Stimulated activated CD8-positive, alpha-beta memory T cell treated with anti-CD3 and anti-CD28 coated beads, Interleukin-4, amount 100 ng/mL, for 48 hours (primary cell): ENCODE data around the gene SNAP47.

Source experiments
- DNase-seq: peaks from one replicate; pipeline ENCODE4 v3.0.0-alpha.2; 2020

The SNAP47 gene

GRCh38 chr1:227732586-227733308 lies 2.5 kb upstream of the SNAP47 start:
- no peak for DNase-seq

GRCh38 chr1:227733309-227733705 lies 1.9 kb upstream of the SNAP47 start:
- no peak for DNase-seq

GRCh38 chr1:227733751-227734545 lies 1.3 kb upstream of the SNAP47 start:
- DNase-seq: no peak

- no peak for DNase-seq
These were observed 734 bp upstream of the SNAP47 start for GRCh38 chr1:227734546-227734855.

GRCh38 chr1:227735539-227736285 lies 477 bp downstream of the SNAP47 start:
- no peak for DNase-seq

GRCh38 chr1:227736814-227737432 lies 1.7 kb downstream of the SNAP47 start:
- DNase-seq: no peak

GRCh38 chr1:227738820-227739219 lies 3.6 kb downstream of the SNAP47 start:
- DNase-seq: no peak

- no peak for DNase-seq
These were observed 4.4 kb downstream of the SNAP47 start for GRCh38 chr1:227739636-227740035.

GRCh38 chr1:227740401-227740960 lies 5.2 kb downstream of the SNAP47 start:
- no peak for DNase-seq

- no peak for DNase-seq
These were observed 6.1 kb downstream of the SNAP47 start for GRCh38 chr1:227741166-227741870.

GRCh38 chr1:227742738-227743715 lies 7.8 kb downstream of the SNAP47 start:
- no peak for DNase-seq

GRCh38 chr1:227744668-227745067 lies 9.4 kb downstream of the SNAP47 start:
- no peak for DNase-seq

GRCh38 chr1:227745568-227746265 lies 10.5 kb downstream of the SNAP47 start:
- DNase-seq: no peak

- DNase-seq: no peak
These were observed 11.4 kb downstream of the SNAP47 start for GRCh38 chr1:227746676-227747075.

- DNase-seq: no peak
These were observed 12.1 kb downstream of the SNAP47 start for GRCh38 chr1:227747382-227747781.

- DNase-seq: no peak
These were observed 12.8 kb downstream of the SNAP47 start for GRCh38 chr1:227747948-227748495.

GRCh38 chr1:227748496-227749182 lies 13.4 kb downstream of the SNAP47 start:
- DNase-seq: peak; percentile 35

- DNase-seq: no peak
These were observed 14.0 kb downstream of the SNAP47 start for GRCh38 chr1:227749225-227749624.

- DNase-seq: no peak
These were observed 14.9 kb downstream of the SNAP47 start for GRCh38 chr1:227749916-227750710.
